ENCODE results near the gene TP53BP2.

Gene TP53BP2

DNA sequence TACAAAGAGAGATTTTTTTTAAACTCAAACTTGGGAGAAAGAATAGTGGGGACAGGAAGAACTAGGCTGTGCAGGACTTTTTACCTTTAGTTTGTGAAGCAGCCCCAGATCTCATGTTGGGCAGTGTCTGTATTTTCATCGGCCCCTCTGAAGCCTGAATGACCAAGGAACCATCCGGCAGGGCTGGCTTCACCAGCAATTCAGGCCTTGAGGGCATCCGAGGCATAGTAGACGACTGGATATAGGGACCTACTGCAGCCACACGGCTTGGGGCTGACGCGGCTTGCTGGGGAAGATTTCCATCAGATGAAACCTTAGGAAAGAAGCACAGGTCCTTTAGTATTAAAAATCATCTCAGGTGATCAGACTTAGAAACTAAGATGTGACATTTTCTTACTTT is 43.7 kb downstream of the TP53BP2 start:
- DNase-seq (ENCODE audit: low read depth in 2 of 2, low spot score in 1 of 2), result no peak

DNA sequence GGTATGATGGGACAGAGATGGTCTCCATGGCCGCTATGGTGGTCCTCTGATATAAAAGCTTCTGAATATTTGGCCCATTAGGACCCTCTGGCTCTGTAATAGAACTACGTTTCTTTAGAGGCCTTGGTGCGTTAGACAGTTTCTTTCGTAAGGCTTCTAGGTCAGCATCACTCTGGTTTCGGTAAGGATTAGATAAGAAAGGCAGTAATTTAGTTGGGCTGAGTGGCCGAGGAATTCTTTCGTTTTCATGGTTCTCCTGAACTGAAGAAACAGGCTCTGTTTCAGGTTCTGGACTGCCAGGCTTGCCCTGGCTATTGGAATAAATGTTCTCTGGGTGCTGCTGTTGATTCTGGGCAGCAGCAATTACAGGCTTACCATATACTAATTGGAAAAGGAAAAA is 49.5 kb downstream of the TP53BP2 start:
- DNase-seq (ENCODE audit: low read depth in 2 of 2, low spot score in 1 of 2), result no peak

DNA sequence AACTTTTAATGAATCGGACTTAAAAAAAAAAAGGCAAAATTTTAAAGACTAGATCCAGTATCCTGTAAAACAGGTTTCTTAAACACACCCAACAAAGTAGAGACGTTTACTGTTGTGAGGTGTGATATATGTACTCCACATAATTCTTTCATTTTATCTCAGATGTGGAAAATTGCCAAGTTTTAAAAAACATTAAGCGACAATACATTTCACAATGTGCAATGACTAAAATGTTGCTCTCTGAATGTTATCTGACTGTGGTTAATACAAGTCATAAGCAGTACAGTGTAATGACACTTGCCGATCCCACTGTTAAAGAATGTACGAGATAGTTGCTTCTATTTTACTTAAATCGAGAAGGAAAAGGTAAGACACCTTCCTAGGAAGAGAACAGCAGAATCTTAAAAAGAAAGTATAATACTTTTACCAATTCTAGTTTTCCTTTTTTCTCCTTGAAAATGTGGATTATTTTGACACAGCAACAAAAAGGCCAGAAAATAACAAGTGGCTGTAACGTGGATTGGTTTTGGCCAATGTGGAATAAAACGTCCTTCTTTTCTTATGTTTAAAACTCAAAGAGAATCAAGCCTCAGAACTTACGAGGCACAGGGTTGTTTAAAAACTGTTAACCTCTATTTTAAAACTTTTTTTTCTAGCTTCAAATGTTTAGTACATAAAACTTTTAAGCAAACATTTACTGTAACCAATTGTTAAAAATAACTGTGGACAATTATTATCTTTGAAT is 51.4 kb downstream of the TP53BP2 start:
- no peak for DNase-seq (ENCODE audit: low read depth in 2 of 2, low spot score in 1 of 2)

DNA sequence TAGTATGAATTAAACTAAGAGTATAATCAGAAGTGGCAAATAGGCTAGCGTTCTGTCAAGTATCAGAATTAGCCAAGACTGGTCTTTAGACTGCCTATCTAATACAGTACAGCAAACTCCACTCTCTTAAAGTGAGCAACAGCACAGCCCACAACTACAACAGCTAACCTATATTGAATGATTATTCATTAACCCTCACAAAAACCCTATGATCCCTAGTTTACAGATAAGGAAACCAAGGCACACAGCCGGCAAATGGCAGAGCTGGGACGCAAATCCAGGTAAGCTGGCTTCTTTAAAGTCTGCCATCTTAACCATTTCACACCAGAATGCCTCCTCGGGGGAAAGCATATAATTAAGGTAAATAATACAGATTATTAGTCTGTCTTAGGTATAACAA is 52.0 kb downstream of the TP53BP2 start:
- DNase-seq (ENCODE audit: low read depth in 2 of 2, low spot score in 1 of 2), result no peak

DNA sequence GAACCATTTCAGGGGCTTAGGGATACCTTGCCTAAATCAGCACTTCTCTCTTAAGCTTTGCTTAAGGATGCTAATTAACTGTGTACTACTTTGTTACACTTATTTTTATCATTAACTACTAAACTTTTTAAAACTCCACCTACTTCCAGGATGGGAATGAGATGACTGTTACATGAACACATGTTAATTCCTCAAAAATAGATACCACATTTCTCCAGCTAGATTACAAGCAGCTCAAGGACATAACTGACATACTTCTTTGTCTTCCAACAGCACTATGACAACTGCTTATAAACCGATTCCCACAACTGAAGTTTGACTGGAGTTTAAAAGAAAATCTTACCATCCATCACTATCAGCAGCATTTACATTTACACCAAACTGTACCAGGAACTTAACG is 53.7 kb downstream of the TP53BP2 start:
- no peak for DNase-seq (ENCODE audit: low read depth in 2 of 2, low spot score in 1 of 2)

DNA sequence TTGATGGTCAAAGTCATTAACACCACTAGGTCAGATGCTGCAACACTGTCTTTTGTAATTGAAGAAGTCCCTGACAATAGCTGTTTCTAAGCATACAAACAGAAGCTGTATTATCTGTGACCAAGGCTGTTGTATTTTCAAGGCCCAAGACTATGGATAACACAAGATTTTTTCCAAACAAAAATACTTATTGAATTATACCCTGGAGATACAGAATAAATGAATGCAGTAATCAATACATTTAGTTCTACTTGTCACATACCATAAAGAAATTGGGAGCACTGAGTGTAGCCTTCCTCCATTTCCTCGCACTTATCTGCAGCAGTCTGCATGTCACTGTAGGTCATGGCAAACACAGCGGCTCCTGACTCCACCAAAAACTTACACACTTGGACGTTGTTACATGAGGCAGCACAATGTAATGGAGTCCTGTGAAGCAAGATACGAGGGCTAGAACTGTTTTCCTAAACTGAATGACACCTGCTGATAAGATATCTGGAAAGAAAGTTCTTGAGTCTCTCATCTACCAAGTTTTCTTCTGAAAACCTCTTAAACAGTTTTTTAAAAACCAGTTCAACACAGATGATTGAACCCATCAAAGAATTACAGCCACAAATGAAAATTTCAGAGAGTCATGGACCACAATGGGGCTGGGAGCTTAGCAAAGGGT is 56.9 kb downstream of the TP53BP2 start:
- DNase-seq (ENCODE audit: low read depth in 2 of 2, low spot score in 1 of 2), result no peak

DNA sequence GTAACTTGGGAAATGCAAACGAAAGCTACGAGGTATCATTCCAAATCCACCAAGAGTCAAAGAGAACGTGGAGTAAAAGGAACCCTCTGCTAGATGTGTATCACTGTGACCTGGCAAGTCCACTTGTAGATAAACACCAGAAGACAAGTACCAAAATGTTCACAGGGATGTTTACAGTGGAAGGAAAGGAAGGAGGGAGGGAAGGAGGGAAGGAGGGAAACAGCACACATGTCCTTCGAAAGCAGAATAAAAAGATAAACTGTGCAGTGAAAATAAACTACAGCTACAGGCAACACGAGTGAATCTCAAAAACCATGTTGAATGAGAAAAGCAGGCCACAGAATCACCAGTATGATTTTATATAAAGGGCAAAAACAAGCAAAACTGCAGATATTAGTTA is 59.9 kb downstream of the TP53BP2 start:
- DNase-seq (ENCODE audit: low read depth in 2 of 2, low spot score in 1 of 2), result no peak

DNA sequence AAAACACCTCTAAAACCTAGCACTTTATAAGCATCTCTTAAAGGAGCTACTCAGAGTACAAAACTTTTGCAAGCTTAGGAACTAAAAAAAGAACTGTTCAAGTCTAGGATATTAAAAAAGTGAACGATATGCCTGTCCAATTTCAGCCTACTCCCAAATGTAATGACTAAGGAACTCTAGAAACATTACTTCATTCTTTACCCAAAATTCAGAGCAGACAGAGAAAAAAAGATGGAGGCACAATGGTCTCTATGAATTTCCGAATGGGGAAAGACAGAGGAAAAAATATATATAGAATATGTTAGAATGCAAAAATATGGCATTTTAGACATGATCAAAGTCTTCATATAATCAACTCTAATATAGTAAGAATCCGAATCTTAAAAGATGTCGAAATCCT is 61.2 kb downstream of the TP53BP2 start:
- DNase-seq (ENCODE audit: low read depth in 2 of 2, low spot score in 1 of 2), result no peak

DNA sequence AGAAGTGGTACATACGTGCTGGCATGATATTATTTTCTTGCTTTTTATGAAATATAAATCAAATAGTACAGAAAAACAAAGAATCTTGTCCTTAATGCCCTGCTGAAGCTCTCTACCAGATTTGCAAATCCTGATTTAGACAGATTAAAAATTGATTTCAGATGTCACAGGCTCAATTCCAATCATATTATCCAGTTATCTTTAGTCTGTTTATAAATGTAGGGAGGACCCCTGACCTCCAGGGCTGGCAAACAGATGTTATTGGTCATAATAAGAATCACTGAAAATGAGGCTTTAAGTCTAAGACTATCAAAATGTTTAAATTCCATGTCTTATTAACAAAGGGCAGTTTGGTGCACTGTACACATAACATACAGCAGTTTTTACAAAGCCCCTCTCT is 62.1 kb downstream of the TP53BP2 start:
- no peak for DNase-seq (ENCODE audit: low read depth in 2 of 2, low spot score in 1 of 2)

DNA sequence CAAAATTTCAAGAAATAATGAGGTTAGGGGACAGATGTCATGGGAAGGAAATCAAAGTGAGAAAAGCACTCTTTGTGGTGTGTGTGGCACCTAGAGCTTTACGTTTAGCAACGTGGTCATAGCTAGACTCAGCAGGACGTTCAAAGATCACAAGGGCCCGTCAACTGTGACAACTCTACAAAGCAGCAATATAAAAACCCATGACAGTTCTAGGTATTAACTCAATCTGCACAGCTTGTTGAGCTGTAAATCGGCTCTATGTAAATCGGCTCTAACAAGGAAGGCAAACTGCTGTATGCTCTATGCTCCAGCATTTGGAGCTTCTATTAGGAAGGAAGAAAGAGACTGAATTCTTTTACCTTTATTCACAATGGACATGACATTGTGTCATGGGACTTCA is 64.8 kb downstream of the TP53BP2 start:
- no peak for DNase-seq (ENCODE audit: low read depth in 2 of 2, low spot score in 1 of 2)

DNA sequence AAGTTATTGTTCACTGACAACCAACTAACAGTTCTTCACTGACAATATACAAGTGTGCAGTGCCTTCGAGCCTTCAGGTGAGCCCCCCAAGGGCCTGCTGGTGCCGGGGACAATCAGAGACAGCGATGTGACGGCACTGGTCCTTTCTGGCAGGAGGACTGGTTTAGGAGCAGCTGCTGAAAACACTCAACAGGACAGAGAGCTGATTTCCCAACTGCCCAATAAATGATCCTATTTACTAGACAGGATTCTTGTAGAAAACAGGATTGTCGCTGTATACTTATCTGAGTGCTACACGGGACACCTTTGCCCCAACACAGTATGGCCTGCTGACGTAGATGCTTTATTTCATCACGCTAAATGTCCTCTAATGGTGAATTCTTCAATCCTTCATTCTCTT is 65.4 kb downstream of the TP53BP2 start:
- DNase-seq (ENCODE audit: low read depth in 2 of 2, low spot score in 1 of 2), result no peak

DNA sequence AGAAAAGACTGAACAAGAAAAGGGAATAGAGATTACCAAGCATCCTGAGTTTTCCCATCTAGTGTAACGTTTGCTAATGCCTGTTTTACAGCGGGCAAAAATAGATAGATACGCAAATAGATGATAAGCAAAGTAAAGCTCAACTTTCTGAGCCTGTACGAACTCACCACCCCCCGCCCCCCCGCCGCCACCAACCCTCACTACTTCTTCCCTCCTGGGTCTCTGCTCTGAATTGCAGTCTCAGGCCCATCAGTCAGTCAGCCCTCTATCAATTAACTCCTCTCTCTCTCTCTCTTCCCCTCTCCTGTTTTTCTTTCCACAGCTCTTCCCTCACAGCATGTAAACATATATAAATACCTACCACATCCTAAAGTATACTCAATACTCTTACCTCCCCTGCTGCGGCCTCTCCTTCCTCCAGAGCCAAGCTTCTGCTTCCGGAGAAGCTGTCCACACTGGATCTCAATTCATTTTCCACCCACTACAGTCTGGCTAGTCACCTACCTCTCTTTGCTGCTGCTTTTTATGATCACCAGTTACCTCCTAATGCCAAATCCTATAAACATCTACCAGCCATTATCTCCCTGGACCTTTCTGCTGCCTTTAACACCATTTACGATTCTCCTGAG is 68.8 kb downstream of the TP53BP2 start:
- DNase-seq (ENCODE audit: low read depth in 2 of 2, low spot score in 1 of 2), result no peak

DNA sequence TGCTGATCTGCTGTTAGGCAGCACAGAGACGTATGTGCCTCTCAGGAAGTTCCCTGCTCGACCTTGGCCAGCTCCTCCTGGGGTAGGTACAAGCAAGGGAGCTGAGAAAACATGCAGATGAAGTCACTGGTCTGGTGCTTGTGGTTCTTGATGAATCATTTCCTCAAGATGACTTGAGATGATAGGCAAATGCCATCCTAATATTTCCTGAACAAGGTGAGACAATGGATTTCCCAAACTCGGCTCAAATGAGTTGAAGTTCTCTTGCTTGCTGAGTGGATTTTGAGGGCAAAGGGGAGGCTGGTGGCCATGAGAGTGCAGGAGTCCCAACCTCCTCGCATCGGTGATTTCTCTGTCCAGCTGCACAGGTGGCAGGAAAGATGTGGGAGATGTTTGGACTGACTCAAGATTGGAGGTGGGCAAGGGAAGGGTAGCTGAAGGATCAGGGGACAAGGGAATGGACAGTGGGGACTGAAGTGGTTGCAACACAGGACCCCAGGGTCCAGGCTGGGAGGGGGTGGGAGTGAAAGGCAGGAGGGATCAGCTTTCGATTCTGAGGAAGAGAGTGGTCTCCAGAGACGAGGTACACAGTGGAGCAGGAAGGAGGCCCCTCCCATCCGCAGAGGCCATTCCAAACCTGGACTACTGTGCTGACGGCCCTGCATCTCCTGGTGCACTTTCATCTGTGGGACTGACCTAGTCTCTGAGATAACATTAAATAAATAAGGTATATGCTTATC is 69.5 kb downstream of the TP53BP2 start:
- peak in 1 of 2 donors; percentile 10 for DNase-seq (ENCODE audit: low read depth in 2 of 2, low spot score in 1 of 2)

DNA sequence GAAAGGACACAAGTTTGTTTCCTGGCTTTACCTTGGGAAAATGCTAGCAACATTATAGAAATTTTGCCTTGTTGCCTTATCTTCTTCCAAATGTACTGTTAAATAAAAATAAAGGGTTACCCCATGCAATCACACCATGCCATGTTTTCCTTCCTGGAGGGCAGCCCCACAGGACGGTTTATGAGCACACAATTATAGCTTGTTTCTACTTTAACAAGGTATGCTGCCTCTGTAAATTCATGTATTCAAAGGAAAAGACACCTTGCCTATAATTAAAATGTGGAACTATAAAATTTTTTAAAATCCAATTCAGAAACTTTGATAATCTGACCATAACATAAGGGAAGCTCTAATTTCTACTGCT is 70.1 kb downstream of the TP53BP2 start:
- DNase-seq (ENCODE audit: low read depth in 2 of 2, low spot score in 1 of 2), result no peak

DNA sequence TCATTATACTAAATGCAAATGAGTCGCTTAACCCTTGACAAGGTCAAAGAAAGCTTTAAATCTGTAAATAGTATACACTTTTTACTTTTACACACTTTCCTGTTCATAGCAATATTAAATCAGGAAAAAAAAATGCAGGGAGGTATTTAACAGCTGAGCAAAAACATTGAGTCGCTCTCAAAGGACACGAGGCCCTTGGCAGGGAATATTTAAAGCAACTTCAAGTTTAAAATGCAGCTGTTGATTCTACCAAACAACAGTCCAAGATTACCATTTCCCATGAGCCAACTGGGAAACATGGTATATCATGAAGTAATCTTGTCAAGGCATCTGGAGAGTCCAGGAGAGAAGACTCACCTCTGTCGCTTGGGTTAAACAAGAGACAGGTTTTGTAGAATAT is 70.7 kb downstream of the TP53BP2 start:
- no peak for DNase-seq (ENCODE audit: low read depth in 2 of 2, low spot score in 1 of 2)

DNA sequence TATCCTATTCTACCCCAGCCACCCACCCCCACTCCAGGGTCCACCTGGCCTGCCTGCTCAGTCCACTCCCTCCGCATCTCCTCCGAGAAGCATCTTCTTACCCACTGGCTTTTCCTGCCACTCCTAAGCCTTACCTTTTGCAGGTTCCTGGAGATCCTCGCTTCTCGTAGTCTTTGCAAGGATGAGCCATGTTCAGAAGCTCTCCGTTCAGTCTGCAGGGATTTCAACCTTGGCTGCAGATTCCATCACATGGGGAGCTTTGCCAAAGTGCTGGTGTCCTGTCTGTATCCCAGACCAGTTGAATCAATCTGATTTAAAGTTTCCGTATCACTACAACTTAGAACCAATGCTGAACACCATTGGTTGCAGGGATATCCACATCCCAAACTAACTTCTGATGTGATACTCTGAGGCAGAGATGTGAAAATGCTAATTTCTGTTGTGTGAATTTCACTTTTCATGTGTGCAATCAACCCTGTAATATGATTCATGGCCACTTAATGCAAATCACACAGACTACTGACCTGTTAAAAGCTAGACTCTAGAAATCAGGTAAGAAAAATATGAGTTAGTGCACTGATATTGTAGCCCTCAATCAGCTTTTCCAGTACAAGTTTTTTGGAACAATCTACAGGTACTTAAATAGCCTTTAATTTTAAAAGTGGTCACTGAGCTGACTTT is 71.5 kb downstream of the TP53BP2 start:
- DNase-seq (ENCODE audit: low read depth in 2 of 2, low spot score in 1 of 2), result no peak

DNA sequence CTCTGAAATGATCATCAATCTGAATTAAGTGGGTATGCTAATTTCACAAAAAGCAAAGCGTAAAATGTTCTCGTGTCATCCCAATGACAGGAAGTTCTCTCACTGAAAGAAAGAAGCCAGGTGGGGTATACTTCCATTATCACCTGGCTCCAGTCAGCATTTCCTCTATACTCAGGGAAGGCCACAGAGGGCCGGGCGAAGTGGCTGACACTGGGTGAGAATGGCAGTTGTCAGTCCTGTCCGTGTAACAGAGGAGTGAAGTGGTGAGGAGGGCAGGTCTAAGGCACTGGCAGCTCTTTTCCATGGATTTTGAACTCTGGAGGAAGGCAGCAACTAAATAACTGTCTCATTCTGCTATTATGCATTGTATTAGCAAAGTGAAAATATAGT is 73.0 kb downstream of the TP53BP2 start:
- DNase-seq (ENCODE audit: low read depth in 2 of 2, low spot score in 1 of 2), result no peak

DNA sequence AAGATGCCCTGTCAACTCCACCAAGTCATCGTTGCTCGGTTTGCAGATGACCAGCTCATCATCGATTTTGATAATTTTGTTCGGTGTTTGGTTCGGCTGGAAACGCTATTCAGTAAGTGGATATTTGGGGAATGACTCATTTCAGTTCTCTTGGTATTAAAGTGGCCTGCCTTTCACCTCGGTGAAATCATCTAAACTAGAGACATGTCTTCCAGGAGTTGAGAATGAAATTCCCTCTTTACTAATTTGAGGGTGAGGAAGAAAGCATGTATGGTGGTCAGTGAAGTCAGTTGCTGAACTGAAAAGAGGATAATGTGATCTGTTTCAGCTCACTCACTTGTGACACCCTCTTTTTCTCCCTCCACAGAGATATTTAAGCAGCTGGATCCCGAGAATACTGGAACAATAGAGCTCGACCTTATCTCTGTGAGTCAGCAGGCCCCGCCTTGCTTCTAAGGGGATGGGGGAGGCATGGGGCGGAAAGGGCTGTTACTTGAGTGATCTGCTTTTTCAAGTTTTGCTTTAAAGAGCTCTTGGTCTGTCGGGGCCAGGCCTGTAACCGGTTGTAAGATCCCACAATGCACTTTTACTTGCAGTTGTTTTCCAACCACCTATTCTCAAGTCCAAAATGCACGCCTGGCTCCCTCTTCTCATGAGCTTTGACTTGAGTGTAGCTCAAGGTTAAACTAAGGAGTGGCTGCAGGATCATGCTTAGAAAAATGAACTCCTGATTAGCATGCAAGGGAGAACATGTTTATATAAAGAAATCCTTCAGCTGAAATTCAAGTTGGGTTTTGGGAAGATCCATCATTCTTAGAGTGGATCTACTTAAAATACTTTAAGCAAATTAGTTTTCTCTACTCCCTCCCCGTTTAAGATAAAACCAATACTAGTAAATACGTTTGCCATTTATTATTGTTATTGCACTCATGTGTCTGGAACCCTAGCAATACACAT is 73.7 kb downstream of the TP53BP2 start:
- no peak for DNase-seq (ENCODE audit: low read depth in 2 of 2, low spot score in 1 of 2)

DNA sequence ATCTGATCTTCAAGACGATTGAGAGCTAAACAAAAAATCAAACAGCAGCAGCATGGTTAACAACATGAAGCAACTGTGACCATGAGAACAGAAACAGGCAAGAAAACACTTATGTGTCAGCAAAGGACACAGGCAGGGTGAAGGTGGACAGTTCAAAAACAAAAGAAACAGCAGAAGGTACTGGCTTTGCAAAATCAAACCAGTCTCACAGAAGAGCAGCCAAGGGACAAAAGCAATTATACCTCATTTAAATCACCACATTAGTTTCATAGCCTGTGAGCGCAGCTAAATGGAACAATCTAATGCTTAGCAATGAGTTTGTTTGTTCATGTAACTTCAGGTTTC is 74.3 kb downstream of the TP53BP2 start:
- DNase-seq (ENCODE audit: low read depth in 2 of 2, low spot score in 1 of 2), result no peak

DNA sequence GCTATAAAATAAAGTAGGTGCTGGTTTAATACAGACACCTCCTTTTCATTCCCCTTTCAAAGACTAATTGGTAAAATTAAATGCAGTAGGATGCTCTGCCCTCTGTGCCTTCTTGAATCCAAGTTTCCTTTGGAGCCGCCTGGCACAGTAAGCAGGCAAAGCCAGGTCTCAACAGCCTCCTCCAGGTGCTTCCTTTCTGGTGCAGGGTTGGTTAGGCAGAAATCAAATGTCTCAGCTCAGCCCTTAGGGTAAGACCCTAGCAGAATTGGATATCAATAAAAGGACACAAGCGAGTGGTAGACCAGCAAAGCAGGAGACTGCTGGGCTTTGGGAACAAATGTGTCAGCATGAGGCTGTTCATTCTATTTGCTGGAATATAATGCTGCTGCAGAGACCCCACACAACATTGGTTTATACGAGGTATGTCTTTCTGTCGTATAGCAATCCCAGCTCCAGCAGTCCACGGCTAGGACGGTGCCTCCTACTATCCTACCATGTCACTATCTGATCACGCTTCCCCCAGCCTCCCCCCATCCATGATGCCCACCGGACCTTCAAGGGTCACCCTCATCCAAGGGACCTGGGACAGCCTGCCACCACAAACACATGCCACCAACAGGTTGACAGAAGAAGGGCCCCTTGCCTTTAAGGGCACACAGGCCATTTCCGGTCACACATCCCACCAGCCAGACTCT is 75.0 kb downstream of the TP53BP2 start:
- DNase-seq (ENCODE audit: low read depth in 2 of 2, low spot score in 1 of 2), result no peak
